Skin epidermis (tissue), 12 donors: Measurements from ENCODE around the gene DHCR24.
"Not testable (repeated sequence)": the region's sequence is repeated elsewhere in the genome, so short reads cannot be mapped to it uniquely, and the experiment has no call there.

Experiments
- H3K27ac ChIP-seq, 21 experiments: fragments of 200-600 bp; sonication (generic) in 11 of 21; one replicate each; pipeline ENCODE4 v1.5.0; 2020; ENCODE audit warnings: mild to moderate bottlenecking in 3 of 21, inconsistent platforms in 2 of 21, moderate library complexity in 2 of 21
- H3K4me3 ChIP-seq, 7 experiments: fragments of 200-600 bp; sonication (generic) in 2 of 7; one replicate each; pipeline ENCODE4 v1.5.0; 2020; ENCODE audit warnings: inconsistent platforms in 2 of 7, mild to moderate bottlenecking in 2 of 7, moderate library complexity in 1 of 7

DHCR24 gene

DNA sequence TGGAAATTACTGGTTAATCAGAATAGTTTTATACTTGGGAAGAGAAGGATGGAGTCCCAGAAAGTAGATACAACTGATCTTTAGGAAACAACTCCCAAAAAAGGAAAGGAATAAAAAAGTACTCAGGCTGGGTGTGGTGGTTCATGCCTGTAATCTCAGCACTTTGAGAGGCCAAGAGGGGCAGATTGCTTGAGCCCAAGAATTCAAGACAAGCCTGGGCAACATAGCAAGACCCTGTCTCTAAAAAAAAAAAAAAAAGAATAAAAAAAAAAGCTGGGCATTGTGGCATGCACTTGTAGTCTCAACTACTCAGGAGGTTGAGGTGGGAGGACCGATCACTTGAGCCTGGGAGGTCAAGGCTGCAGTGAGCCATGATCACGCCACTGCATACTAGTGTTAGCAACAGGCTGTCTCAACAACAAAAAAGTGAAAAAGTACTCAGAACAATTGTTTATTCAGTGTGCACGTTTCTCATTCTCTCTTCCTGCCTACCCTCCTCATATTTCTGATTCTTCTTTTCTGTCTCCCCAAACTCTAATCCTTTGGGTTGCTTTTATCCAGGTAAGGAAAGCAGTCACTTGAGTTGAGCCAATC, 2.2 kb upstream of the DHCR24 start:
- Histone ChIP-seq H3K27ac (no peak overlapping the region), H3K4me3 (no peak overlapping the region)

DNA sequence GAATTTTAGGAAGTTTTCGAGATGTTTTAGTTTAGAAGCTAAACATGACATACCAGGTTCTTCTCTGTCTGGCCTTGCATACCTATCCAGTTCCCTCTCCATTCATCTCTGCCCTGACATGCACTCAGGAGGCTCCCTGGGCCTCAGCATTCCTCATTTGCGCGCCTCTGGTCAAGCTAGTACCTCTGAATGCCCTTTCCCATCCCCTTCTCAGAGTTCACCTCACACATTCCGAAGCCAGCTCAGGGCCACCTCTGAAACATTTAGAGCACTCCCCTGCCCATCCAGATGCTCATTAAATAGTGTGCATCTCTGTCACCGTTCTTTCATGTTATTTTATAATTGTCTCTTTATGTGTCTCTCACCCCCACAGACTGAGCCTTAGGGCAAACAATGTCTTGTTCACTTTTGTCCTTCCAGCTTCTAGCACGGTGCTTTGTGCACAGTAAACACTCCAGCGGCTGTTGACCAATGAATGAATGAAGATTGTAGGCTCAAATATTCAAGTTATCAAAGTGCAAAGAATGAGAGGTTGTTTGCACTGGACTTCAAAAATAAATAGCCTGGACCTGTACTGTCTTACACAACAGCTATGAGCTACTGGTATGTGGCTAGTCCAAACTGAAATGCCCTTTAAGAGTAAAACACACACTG, 1.2 kb upstream of the DHCR24 start:
- Histone ChIP-seq H3K4me3 (peak overlapping the region in 2 of 7 experiments; percentile 75 to 76), H3K27ac (peak overlapping the region in 11 of 21 experiments; percentile 68 to 87 (median 85))

- peak overlapping the region; percentile 46 to 92 (median 75) for H3K4me3 ChIP-seq
- H3K27ac ChIP-seq = peak overlapping the region in 20 of 21 experiments; percentile 17 to 87 (median 78)
Observed at GRCh38 chr1:54887665-54888071, 673 bp upstream of the DHCR24 start.

GRCh38 chr1:54885807-54886723, 930 bp downstream of the DHCR24 start:
- peak overlapping the region; percentile 46 to 92 (median 75) for H3K4me3 ChIP-seq
- peak overlapping the region in 18 of 21 experiments; percentile 17 to 87 (median 81) for H3K27ac ChIP-seq

- Histone ChIP-seq H3K27ac (peak overlapping the region in 14 of 21 experiments; percentile 17 to 87 (median 81)), H3K4me3 (peak overlapping the region; percentile 46 to 92 (median 75))
Observed at GRCh38 chr1:54885237-54885679, 1.7 kb downstream of the DHCR24 start.

DNA sequence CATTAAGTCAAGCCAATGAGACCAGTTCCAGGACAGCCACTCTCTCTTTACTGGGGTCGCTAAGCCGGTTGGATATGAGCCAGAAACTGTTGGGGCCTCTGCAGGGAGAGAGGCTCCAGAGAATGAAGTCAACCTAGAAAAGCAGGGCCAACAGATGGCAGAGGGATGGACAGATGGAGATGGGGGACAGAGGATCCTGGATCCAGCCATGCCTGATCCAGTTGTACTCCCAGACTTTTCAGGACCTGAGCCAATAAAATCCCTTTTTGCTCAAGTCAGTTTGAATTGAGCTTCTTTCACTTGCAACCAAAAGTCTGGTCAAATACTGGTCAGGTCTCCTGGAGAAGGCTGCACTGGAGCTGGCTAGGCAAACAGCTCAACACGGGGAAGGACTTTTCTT, 2.2 kb downstream of the DHCR24 start:
- H3K4me3 ChIP-seq = peak overlapping the region in 4 of 7 experiments; percentile 60 to 92 (median 76)
- peak overlapping the region in 8 of 21 experiments; percentile 4 to 87 (median 82) for H3K27ac ChIP-seq

- Histone ChIP-seq H3K27ac (peak overlapping the region in 5 of 21 experiments; percentile 4 to 86 (median 82)), H3K4me3 (peak overlapping the region in 1 of 7 experiments; percentile 75)
Observed at GRCh38 chr1:54884135-54884586, 2.8 kb downstream of the DHCR24 start.

GRCh38 chr1:54883349-54884102, 3.5 kb downstream of the DHCR24 start:
- Histone ChIP-seq H3K27ac (peak overlapping the region in 8 of 21 experiments; percentile 3 to 86 (median 29)), H3K4me3 (peak overlapping the region in 2 of 7 experiments; percentile 6 to 75)

DNA sequence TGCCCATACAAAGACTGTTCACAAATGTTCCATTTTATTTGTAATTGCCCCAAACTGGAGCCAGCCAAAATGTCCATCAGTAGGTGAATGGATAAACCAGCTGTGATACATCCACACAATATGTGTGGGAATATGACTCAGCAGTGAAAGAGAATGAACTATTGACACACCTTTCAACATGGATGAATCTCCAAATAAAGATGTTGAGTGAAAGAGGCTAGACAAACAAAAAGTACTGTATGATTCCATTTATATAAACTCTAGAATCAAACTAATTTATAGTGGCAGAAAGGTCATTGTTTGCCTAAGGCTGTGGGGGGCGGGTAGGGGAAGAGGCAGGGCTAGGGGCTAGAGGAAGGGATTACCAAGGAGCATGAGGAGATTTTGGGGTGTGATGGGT, 4.5 kb downstream of the DHCR24 start:
- no peak overlapping the region for H3K27ac ChIP-seq

DNA sequence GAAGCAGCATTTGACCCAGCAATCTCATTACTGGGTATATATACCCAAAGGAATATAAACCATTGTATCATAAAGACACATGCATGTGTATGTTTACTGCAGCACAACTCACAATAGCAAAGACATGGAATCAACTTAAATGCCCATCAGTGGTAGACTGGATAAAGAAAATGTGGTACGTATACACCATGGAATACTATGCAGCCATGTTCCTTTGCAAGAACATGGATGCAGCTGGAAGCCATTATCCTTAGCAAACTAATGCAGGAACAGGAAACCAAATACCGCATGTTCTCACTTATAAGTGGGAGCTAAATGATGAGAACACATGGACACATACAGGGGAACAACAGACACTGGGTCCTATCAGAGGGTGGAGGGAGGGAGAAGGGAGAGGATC, 5.4 kb downstream of the DHCR24 start:
- not testable (repeated sequence) for H3K4me3 ChIP-seq, H3K27ac ChIP-seq

More for the DNA sequence above, 4.5 kb downstream of the DHCR24 start:
- H3K4me3 ChIP-seq = no peak overlapping the region

DNA sequence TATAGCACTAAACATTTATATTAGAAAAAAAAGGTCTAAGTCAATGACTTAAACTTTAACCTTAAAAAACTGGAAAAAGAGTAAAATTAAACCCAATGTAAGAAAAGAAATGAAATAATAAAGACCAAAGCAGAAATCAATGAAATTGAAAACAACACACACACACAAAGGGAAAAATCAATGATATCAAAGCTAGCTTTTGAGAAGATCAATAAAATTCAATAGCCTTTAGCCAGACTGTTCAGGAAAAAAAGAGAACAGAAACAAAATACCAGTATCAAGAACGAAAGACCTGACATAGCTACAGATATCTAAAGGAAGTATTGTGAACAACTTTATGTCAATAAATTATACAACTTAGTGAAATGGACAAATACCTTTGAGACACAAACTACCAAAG, 7.1 kb downstream of the DHCR24 start:
- Histone ChIP-seq H3K27ac (no peak overlapping the region), H3K4me3 (no peak overlapping the region)

GRCh38 chr1:54876814-54877213, 10.2 kb downstream of the DHCR24 start:
- no peak overlapping the region for H3K27ac ChIP-seq
- H3K4me3 ChIP-seq = no peak overlapping the region

DNA sequence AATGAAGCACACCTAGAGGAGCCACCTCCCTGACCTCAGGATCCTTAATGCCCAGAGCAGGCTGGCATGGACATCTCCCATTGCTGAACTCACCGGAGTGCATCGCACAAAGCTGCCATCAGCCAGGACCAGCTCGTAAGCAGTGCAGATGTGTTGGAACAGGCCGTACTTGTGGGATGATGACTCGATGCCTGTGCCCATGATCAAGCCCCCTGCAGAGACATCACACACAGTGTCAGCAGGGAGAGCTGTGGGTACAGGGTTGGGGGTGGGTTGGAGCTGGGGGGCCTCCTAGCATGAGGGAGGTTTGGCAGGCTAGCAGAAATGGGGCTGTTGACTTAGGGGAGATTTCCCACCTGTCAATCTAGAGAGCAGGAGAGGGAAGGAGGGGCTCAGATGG, 12.0 kb downstream of the DHCR24 start:
- H3K27ac ChIP-seq = peak overlapping the region in 1 of 21 experiments; percentile 5
- no peak overlapping the region for H3K4me3 ChIP-seq

DNA sequence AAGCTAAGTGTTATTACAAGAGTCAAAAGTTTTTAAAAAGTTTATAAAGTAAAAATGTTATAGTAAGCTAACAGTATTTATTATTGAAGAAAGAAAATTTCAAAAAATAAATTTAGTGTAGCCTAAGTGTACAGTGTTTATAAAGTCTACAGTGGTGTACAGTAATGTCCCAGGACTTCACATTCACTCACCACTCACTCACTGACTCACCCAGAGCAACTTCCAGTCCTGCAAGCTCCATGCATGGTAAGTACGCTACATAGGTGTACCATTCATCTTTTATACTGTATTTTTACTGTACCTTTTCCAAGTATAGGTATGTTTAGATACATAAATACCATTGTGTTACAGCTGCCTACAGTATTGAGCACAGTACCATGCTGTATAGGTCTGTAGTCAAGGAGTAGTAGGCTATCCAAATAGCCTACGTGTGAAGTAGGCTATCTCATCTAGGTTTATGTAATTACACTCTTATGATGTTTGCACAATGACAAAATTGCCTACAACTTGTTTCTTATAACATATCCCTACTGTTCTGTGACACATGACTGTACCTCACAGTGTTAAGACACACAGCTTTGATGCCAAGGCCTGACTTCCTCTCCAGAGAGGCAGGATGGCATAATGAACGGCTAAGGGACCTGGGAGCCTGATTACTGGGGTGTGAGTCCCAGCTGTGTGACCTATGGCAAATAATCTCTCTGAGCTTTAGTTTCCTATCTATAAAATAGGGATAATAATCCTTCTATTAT, 12.7 kb downstream of the DHCR24 start:
- no peak overlapping the region for H3K4me3 ChIP-seq
- H3K27ac ChIP-seq = no peak overlapping the region

- Histone ChIP-seq H3K27ac (no peak overlapping the region), H3K4me3 (no peak overlapping the region)
Observed at GRCh38 chr1:54872036-54872331, 15.0 kb downstream of the DHCR24 start.

DNA sequence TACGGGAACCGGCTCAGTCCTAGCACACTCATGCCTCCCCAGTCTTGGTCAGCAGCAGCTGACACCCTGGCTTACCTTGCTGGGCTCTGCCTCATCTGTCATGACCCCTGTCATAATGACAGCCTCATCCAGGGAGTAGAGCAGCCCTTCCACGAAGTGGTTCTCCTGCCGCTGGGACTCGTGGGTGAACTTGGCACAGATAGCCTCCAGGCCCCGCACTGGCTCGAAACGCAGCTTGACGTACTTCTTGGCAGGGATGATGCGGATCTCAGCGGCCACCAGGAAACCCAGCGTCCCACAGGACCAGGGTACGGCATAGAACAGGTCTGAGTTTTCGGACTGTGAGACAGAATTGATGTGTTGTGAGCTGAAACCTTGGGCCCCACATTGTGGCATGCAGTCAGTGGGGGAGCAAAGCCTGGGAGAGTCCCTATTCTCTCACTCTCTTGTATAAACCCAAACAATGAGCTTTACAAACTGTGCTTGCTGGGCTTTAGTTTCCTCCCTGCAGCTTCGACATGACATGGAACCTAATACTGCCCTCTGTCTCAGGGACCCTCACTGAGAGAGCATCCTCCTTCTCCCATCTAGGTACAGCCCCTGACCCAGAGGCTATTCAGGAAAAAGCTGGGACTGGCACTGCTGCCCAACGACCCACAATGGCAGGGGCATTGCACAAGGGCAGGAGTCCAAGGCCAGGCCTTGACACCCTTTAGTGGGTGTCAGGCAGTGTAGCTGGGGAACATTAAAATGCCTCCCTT, 15.5 kb downstream of the DHCR24 start:
- no peak overlapping the region for H3K27ac ChIP-seq

GRCh38 chr1:54870869-54871268, 16.1 kb downstream of the DHCR24 start:
- Histone ChIP-seq H3K27ac (no peak overlapping the region), H3K4me3 (no peak overlapping the region)

More for the DNA sequence above, 15.5 kb downstream of the DHCR24 start:
- no peak overlapping the region for H3K4me3 ChIP-seq
